Ishikawa (cell line): ENCODE measurements around the gene PSMD5.

ENCODE experiments used
- MAX ChIP-seq: IDR thresholded peaks from 2 replicates; pipeline ENCODE4 v1.6.1; 2012
- NFIC ChIP-seq: IDR thresholded peaks from 2 replicates; pipeline ENCODE4 v1.6.1; 2012
- TCF12 ChIP-seq: IDR thresholded peaks from 2 replicates; pipeline ENCODE4 v1.6.1; 2012; ENCODE audit warnings: low read depth
- TEAD4 ChIP-seq: IDR thresholded peaks from 2 replicates; pipeline ENCODE4 v1.6.1; 2012

- TF ChIP-seq TEAD4 (no peak), NFIC (no peak), TCF12 (no peak), MAX (no peak)
Observed at GRCh38 chr9:120846251-120846889, 3.6 kb upstream of the PSMD5 start.
